AG10803 (cell line): Measurements from ENCODE around the gene LHFPL6.

ENCODE experiments used
- DNase-seq: peaks from one replicate; pipeline ENCODE4 v3.0.0; 2010; ENCODE audit warnings: low read depth
- H3K4me3 ChIP-seq: 2 replicates; pipeline ENCODE4 v1.5.1; 2011; ENCODE audit warnings: mild to moderate bottlenecking, low read length, control low read depth
- TF ChIP-seq, protein P1 (sequence below): conservative IDR thresholded peaks from 2 replicates; pipeline ENCODE4 v1.5.1; 2011; ENCODE audit warnings: mild to moderate bottlenecking, low read length, control low read depth, inconsistent platforms

LHFPL6 gene

DNA sequence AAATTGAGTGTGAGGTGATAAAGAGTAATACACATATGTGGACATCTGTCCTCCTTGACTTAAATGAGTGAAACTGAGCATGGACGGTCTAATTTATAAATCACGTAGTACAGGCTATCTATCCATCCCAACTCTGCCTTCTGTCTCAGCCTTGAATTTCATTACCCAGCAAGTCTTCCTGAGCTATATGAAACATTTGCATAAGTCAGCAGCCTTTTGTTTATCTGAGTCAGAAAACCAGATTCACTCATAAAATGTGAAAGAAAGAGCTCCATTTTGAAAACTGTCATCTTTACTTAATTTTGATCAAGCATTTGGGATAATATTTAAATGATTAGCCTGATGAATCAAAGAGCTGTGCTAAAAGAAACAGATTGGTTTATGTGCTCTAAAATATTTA, 197.9 kb downstream of the LHFPL6 start:
- DNase-seq, result no peak
- H3K4me3 ChIP-seq, result no peak overlapping the region
- TF ChIP-seq, protein P1, sequence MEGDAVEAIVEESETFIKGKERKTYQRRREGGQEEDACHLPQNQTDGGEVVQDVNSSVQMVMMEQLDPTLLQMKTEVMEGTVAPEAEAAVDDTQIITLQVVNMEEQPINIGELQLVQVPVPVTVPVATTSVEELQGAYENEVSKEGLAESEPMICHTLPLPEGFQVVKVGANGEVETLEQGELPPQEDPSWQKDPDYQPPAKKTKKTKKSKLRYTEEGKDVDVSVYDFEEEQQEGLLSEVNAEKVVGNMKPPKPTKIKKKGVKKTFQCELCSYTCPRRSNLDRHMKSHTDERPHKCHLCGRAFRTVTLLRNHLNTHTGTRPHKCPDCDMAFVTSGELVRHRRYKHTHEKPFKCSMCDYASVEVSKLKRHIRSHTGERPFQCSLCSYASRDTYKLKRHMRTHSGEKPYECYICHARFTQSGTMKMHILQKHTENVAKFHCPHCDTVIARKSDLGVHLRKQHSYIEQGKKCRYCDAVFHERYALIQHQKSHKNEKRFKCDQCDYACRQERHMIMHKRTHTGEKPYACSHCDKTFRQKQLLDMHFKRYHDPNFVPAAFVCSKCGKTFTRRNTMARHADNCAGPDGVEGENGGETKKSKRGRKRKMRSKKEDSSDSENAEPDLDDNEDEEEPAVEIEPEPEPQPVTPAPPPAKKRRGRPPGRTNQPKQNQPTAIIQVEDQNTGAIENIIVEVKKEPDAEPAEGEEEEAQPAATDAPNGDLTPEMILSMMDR, result no peak

- H3K4me3 ChIP-seq, result no peak overlapping the region
- TF ChIP-seq, protein P1, result no peak
- DNase-seq, result no peak
Measured at GRCh38 chr13:39403106-39403505, 199.9 kb downstream of the LHFPL6 start.

DNA sequence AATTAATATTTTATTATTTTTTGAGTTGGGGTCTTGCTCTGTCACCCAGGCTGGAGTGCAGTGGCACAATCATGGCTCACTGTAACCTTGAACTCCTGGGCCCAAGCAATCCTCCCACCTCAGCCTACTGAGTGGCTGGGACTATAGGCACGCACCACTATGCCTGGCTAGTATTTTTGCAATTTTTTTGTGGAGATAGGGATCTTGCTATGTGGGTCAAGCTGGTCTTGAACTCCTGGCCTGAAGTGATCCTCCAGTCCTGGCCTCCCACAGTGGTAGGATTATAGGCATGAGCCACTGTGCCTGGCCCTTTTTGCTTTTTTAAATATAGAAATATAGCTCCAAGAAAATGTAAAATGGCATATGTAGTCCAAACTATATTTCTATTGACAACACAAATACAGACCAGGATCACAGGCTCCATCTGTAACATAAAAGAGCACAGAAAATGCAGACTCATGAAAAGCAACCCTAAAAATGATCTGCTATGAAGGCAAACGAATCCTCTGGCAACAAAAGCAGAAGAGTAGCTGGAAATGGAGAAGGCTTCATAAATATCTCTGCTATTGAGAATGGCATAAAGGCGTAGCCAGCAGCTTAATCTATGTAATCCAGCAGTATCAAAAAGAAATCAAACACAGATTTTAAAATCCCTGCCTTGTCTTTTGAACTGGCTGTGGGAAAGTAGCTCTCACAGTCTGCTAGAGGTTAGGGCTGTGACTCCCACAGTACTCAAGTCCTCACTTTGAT, 200.6 kb downstream of the LHFPL6 start:
- H3K4me3 ChIP-seq, result no peak overlapping the region
- no peak for DNase-seq
- TF ChIP-seq, protein P1, result no peak

GRCh38 chr13:39401756-39402155, 201.2 kb downstream of the LHFPL6 start:
- no peak for DNase-seq
- TF ChIP-seq, protein P1, result no peak
- no peak overlapping the region for H3K4me3 ChIP-seq

DNA sequence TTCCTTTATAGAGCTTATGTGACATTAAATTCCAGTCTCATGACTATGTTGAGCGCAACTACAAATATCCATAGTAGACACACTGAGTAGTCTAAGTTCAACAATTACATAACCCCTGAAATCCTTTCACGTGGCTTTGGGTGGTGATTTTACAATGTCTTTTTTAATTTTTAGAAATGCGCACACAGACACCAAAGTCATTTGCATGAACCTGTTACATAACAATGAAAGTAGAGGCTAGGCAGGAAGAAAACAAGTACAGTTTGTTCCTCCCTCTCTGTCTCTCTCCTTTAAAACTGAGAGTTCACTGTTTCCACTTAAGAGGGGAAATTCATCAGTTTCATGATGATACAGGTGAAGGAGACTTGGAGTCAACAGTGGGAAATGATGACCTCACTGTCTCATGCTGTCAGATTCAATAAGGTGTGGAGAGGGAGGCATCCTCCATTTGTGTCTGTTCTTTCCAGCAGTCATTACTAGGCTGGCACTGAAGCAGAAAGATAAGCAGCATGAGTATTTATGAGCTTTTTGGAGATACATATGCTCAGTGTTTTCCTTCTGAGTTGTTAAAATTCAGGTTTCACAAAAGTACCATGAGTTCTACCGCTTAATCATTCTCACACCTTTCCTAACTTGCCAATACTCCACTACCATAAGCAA, 201.8 kb downstream of the LHFPL6 start:
- TF ChIP-seq, protein P1, result no peak
- H3K4me3 ChIP-seq, result no peak overlapping the region
- no peak for DNase-seq

DNA sequence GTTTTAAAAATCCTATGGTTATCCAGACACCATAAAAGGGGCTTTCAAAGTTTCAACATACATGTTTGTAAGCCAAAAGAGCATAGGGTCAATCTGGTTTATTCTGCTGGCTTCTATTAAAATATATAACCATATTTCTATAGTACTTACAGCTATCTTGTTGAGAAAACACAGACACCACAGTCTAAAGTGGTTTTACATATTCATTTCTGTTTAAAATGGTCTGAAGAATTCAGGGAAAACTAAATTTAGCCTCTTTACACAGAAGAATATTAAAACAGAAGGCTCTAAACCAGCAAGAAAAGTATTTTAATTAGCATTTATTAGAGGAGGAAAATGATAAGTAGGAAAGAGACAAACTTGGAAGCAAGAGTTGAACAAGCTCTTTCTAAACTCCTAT, 203.9 kb downstream of the LHFPL6 start:
- no peak for DNase-seq
- TF ChIP-seq, protein P1, result no peak

GRCh38 chr13:39397896-39398265, 205.1 kb downstream of the LHFPL6 start:
- TF ChIP-seq, protein P1, result no peak
- no peak overlapping the region for H3K4me3 ChIP-seq
- peak; percentile 53 for DNase-seq

More for the DNA sequence above, 203.9 kb downstream of the LHFPL6 start:
- H3K4me3 ChIP-seq, result no peak overlapping the region
